Measurements from ENCODE around the gene FGD2.

DNA sequence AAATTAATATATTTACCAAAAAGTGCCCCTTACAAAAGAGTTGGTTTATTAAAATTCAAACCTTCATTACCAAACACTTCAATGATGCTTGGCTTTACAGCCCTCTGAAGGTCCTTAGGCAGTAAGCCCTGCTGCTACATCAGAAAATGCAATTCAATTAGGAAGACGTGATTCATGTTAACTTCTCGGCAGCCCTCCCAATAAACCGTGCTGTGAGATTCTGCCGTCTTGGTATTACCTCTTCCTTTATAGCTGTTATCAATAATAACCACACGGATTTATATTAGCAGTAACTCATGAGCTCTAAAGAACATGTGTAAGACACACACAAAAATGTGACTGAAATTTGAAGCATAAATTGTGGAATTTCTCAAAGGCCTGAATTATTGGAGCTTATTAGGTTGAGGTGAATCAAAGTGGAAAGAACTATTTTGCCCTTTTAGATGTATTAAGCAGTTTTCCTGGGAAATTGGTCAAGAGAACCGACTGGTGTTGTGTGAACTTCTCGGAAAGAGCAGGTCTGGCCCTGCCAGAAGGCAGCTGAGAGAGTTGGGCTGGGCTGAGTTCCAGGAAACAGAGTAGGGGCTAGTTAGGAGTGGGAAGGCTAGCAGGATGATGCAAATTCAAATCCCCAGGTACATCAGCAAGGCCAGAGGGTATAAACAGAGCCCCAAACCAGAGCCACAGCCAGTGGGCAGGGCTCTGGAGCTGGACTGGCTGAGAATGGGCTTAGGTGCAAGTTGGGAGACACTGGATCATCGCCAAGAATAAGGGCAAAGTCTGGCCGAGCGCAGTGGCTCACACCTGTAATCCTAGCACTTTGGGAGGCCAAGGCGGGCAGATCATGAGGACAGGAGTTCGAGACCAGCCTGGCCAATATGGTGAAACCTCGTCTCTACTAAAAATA lies 33.1 kb downstream of the FGD2 start:
- peak in 1 of 3 donors; percentile 18 for TF ChIP-seq POLR2AphosphoS5 (IDR thresholded peaks at IDR 0.05)
- TF ChIP-seq, protein P1, sequence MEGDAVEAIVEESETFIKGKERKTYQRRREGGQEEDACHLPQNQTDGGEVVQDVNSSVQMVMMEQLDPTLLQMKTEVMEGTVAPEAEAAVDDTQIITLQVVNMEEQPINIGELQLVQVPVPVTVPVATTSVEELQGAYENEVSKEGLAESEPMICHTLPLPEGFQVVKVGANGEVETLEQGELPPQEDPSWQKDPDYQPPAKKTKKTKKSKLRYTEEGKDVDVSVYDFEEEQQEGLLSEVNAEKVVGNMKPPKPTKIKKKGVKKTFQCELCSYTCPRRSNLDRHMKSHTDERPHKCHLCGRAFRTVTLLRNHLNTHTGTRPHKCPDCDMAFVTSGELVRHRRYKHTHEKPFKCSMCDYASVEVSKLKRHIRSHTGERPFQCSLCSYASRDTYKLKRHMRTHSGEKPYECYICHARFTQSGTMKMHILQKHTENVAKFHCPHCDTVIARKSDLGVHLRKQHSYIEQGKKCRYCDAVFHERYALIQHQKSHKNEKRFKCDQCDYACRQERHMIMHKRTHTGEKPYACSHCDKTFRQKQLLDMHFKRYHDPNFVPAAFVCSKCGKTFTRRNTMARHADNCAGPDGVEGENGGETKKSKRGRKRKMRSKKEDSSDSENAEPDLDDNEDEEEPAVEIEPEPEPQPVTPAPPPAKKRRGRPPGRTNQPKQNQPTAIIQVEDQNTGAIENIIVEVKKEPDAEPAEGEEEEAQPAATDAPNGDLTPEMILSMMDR (IDR thresholded peaks at IDR 0.05): no peak
- no peak for TF ChIP-seq POLR2A (IDR thresholded peaks at IDR 0.05)
- peak; percentile 70 for TF ChIP-seq EP300 (IDR thresholded peaks at IDR 0.05; ENCODE audit: low read depth)

Measured in transverse colon (tissue), 4 donors.